ENCODE data around the gene TPX2.

Gene TPX2

GRCh38 chr20:31709939-31710338, 29.2 kb upstream of the TPX2 start:
- no peak overlapping the region for H3K4me3 ChIP-seq (ENCODE audit: low read depth, low read length)
- H3K27ac ChIP-seq (ENCODE audit: extremely low read depth, low read depth, low read length): no peak overlapping the region
- ChIA-PET POLR2A (interaction anchor here (2.1 kb wide), 1 partner anchor 13 kb away, joined by 5 read pairs; the partner anchor contains the start of gene BCL2L1), CTCF (interaction anchor here (0.7 to 2.7 kb wide), 6 partner anchors 10 to 270 kb away, joined by 3 to 7 read pairs (median 4); no protein-coding TSS in a partner anchor)
- H3K9me3 ChIP-seq (ENCODE audit: control insufficient read depth, insufficient read depth, low read depth, low read length): no peaks in the 10 kb centered on the region
- H3K4me1 ChIP-seq (ENCODE audit: control insufficient read depth, insufficient read depth, low read length): peaks cover 13% of the 10 kb centered on the region; the same call in 1 of the 2 replicates
- TF ChIP-seq ZNF623 (tag by site-specific recombination; IDR thresholded peaks at IDR 0.05) (no peak), ZNF132 (tag by site-specific recombination; IDR thresholded peaks at IDR 0.05; ENCODE audit: borderline replicate concordance) (no peak), ZNF747 (tag by site-specific recombination; IDR thresholded peaks at IDR 0.05) (no peak)
- H3K36me3 ChIP-seq (ENCODE audit: control insufficient read depth in 2 of 2, insufficient read depth in 1 of 2, low read length in 2 of 2): peaks cover 0 to 44% of the 10 kb centered on the region in 2 experiments; a peak in 2 of 3 replicates

- Histone ChIP-seq H3K9me3 (ENCODE audit: control insufficient read depth, insufficient read depth, low read depth, low read length) (no peaks in the 10 kb centered on the region), H3K4me3 (ENCODE audit: low read depth, low read length) (no peak overlapping the region), H3K27ac (ENCODE audit: extremely low read depth, low read depth, low read length) (no peak overlapping the region), H3K4me1 (ENCODE audit: control insufficient read depth, insufficient read depth, low read length) (peaks cover 13% of the 10 kb centered on the region; the same call in 1 of the 2 replicates), H3K36me3 (ENCODE audit: control insufficient read depth in 2 of 2, insufficient read depth in 1 of 2, low read length in 2 of 2) (peaks cover 0 to 44% of the 10 kb centered on the region in 2 experiments; a peak in 2 of 3 replicates)
- ChIA-PET POLR2A (interaction anchor here (2.1 kb wide), 1 partner anchor 13 kb away, joined by 5 read pairs; the partner anchor contains the start of gene BCL2L1), CTCF (interaction anchor here (0.8 to 2.7 kb wide), 6 partner anchors 10 to 150 kb away, joined by 3 to 7 read pairs (median 4); no protein-coding TSS in a partner anchor)
- TF ChIP-seq PRDM10 (tag by site-specific recombination; IDR thresholded peaks at IDR 0.05) (peak; percentile 70), OVOL3 (tag by site-specific recombination; IDR thresholded peaks at IDR 0.05) (no peak), MZF1 (tag by site-specific recombination; IDR thresholded peaks at IDR 0.05; ENCODE audit: borderline replicate concordance) (no peak)
Measured at GRCh38 chr20:31710423-31711108, 28.5 kb upstream of the TPX2 start.

GRCh38 chr20:31711179-31712111, 27.6 kb upstream of the TPX2 start:
- CTCF ChIA-PET: interaction anchor here (0.8 to 4.1 kb wide), 6 partner anchors 9 to 151 kb away, joined by 3 to 33 read pairs (median 4); partner anchors contain the start of gene BCL2L1
- Histone ChIP-seq H3K36me3 (ENCODE audit: control insufficient read depth in 2 of 2, insufficient read depth in 1 of 2, low read length in 2 of 2) (peaks cover 0 to 40% of the 10 kb centered on the region in 2 experiments; a peak in 2 of 3 replicates), H3K9me3 (ENCODE audit: control insufficient read depth, insufficient read depth, low read depth, low read length) (no peaks in the 10 kb centered on the region), H3K4me3 (ENCODE audit: low read depth, low read length) (no peak overlapping the region), H3K27ac (ENCODE audit: extremely low read depth, low read depth, low read length) (no peak overlapping the region), H3K4me1 (ENCODE audit: control insufficient read depth, insufficient read depth, low read length) (peaks cover 13% of the 10 kb centered on the region; the same call in 1 of the 2 replicates)
- POLR2A ChIA-PET: interaction anchor here (0.7 to 2.1 kb wide), 2 partner anchors 12 kb away, joined by 3 to 5 read pairs; partner anchors contain the start of gene BCL2L1
- TF ChIP-seq BCL11A (tag by site-specific recombination; IDR thresholded peaks at IDR 0.05; ENCODE audit: low read depth) (no peak), KLF10 (tag by site-specific recombination; IDR thresholded peaks at IDR 0.05) (no peak), ZNF777 (tag by site-specific recombination; IDR thresholded peaks at IDR 0.05; ENCODE audit: borderline replicate concordance) (no peak)

- CTCF ChIA-PET: interaction anchor here (0.6 to 4.1 kb wide), 3 partner anchors 11 to 49 kb away, joined by 3 to 33 read pairs (median 4); partner anchors contain the start of gene BCL2L1
- peaks cover 13% of the 10 kb centered on the region; the same call in 1 of the 2 replicates for H3K4me1 ChIP-seq (ENCODE audit: control insufficient read depth, insufficient read depth, low read length)
- no peak overlapping the region for H3K4me3 ChIP-seq (ENCODE audit: low read depth, low read length)
- POLR2A ChIA-PET: interaction anchor here (0.7 to 2.7 kb wide), 4 partner anchors 11 to 48 kb away, joined by 3 to 18 read pairs (median 5); partner anchors contain the start of gene BCL2L1
- peaks cover 0 to 37% of the 10 kb centered on the region in 2 experiments; a peak in 2 of 3 replicates for H3K36me3 ChIP-seq (ENCODE audit: control insufficient read depth in 2 of 2, insufficient read depth in 1 of 2, low read length in 2 of 2)
- no peaks in the 10 kb centered on the region for H3K9me3 ChIP-seq (ENCODE audit: control insufficient read depth, insufficient read depth, low read depth, low read length)
- H3K27ac ChIP-seq (ENCODE audit: extremely low read depth, low read depth, low read length): no peak overlapping the region
- TF ChIP-seq ZXDB (tag by site-specific recombination; IDR thresholded peaks at IDR 0.05) (no peak), ZFP69B (tag by site-specific recombination; IDR thresholded peaks at IDR 0.05) (peak; percentile 58; the same call in 1 of the 2 replicates), ZNF629 (tag by site-specific recombination; IDR thresholded peaks at IDR 0.05) (0 out of 2 replicates have a peak, but pooled peaks have one; percentile 34), ZNF473 (tag by site-specific recombination; IDR thresholded peaks at IDR 0.05) (no peak), ZNF398 (tag by site-specific recombination; IDR thresholded peaks at IDR 0.05) (0 out of 2 replicates have a peak, but pooled peaks have one; percentile 17), ZSCAN5A (tag by site-specific recombination; IDR thresholded peaks at IDR 0.05) (no peak)
Measured at GRCh38 chr20:31712112-31712553, 27.0 kb upstream of the TPX2 start.
